ENCODE data around the gene BGN. TPM values are rescaled to one million over a fixed set of nuclear protein-coding genes. Genes with fewer than 3 reads are reported as not detected.

BGN gene
- 0.11 and 0.39 TPM in 2 replicates for total RNA-seq

DNA sequence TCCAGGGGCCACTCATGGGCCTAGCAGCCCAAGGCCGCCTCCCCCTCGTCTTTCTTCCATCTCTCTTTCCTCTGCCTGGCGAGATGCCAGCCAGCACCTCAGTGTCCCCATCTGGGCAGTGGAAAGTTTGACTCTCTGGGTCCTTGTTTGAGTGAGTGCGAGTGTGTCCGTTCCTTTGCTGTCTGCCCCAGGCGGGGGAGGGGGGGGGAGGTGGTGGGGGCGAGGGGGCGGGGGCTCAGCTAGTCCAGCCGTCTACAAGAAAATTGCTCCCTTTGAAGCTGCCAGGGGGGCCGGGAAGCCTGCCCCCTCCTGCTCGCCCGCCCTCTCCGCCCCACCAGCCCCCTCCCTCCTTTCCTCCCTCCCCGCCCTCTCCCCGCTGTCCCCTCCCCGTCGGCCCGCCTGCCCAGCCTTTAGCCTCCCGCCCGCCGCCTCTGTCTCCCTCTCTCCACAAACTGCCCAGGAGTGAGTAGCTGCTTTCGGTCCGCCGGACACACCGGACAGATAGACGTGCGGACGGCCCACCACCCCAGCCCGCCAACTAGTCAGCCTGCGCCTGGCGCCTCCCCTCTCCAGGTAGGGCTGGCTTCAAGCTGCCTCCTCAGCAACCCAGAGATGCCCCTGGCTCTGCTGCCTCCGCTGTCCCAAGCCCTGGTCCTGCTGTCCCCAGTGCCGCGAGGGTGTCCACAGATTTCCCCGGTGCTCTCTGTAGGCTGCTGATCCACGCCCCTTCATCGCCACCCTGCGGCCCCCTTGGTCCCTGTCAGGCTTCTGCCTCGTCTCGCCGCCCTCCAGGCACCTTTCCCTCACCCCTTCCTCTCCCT lies at the start of gene BGN:
BGN (plus strand) TSS at position 440 of the 821 bp plus-strand sequence. CDS start 9,652 bp downstream, outside the sequence.

DNA sequence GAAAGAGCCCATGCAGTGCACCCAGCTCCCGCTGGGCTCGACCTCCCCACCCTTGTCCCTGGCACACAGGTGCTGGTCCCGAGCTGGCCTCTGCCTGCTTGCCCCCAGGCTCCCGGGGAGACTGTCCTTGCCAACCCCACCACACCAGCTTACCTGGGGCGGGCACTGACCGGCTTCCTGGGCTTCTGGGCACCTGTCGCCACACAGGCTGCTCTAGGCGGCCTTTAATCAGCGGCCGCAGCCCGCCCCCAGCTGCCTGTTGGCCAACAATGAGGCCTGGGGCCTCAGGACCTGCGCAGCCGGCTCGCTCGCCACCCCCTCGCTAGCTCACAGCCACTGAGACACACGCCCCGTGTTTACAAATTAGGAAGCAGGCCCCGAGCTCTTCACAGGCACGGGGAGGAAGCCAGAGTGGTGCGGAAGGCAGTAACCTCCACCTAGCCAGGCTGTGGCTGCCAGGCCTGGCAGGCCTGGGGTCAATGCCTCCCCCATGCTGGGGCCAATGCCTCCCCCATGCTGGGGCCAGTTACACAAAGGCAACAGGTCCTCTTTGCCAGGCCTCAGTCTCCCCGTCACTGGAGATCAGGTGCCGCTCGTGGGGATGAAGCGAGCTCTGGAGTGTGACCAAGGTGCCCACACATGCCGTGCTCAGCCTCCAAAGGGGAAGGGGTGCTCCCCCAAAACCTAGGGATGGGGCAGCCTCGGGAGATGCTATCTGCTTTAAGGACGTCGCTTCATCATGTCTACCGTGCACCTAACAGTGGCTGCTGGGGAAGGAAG lies 48.7 kb upstream of the BGN start, which contains the start of gene TREX2:
TREX2 (minus strand) TSS at position 201 of the 780 bp plus-strand sequence. CDS start 626 bp downstream, outside the sequence.

DNA sequence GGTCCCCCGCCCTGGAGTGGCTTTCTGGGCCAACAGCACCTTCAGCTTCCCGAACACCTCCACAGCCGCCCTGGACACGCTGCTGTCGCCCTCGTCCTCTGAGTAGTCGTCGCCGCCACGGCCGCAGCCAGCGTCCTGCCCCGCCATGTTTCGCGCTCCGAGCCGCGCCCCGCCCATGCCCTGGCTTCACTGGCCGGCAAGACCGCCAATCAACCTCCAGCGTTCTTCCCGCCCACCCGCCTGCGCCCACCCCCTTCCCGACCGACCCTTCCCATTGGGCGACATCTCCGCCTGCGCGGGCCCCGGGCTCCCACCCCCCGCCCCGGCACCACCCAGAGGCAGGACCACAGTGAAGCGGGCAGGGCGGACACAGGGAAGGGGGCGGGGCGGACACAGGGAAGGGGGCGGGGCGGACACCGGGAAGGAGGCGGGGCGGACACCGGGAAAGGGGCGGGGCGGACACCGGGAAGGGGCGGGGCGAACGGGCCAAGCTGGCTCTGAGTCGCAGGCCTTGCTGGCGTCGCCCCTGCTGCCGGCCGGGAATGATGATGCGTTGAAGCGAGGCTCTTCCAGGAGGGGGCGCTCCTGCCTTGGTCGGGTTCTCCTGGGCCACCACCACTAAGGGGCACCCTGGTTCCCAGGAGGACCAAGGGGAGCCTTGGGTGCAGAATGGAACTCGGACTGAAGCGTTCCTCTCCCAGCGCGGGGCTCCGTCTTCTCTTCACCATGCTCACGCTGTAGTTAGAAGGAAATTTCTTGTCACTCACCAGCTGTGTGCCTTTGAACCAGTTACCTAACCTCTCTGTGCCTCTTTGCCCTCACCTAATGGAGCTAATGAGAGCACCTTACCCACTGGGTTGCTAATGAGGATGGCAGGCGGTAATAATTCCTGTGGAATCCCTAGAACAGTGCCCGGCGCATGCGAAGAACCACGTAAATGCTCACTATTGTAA lies 24.1 kb upstream of the BGN start, which contains the start of gene HAUS7:
HAUS7 (minus strand) TSS at position 166 of the 953 bp plus-strand sequence; CDS start at position 147, 19 bp downstream.

DNA sequence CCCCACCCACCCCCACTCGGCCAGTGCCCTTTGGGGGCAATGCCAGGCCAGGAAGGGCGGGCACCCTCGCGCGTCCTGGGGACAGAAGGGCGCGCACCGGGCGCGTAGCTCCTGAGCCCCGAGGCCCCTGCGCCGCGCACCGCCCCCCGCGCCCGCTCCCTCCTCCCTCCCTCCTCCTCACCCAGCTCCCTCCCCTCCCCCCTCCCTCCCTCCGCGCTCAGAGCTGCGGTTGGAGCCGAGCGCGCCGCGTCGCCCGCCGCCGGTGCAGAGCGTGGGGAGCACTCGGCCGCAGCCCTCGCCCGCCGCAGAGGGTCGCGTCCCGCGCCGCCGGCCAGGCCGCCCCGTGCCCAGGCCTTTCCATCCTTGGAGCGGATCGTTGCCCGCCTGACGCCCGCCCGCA lies 22.6 kb downstream of the BGN start, which contains the start of gene ATP2B3:
ATP2B3 (plus strand) TSS at position 220 of the 400 bp plus-strand sequence. CDS start 18,606 bp downstream, outside the sequence.

Other genes with a start within 250 kb of the BGN start
- gene PNMA6F, start 173.2 kb upstream of the BGN start, total RNA-seq, result not detected in 2 replicates
- 6.3 and 9.0 TPM in 2 replicates for gene ZNF275, start 160.8 kb upstream of the BGN start, total RNA-seq
- not detected in 2 replicates for gene PNMA6E, start 93.6 kb upstream of the BGN start, total RNA-seq
- gene ZFP92, start 83.5 kb upstream of the BGN start, total RNA-seq, result not detected in 2 replicates
- 1.6 TPM in 2 replicates for gene TREX2, start 48.9 kb upstream of the BGN start, total RNA-seq
- 10.2 and 22.1 TPM in 2 replicates for gene HAUS7, start 24.4 kb upstream of the BGN start, total RNA-seq
- not detected in 2 replicates for gene ATP2B3, start 22.7 kb downstream of the BGN start, total RNA-seq
- gene CCNQ, start 104.2 kb downstream of the BGN start, total RNA-seq, result 22.0 and 35.5 TPM in 2 replicates
- under 0.01 and 0.54 TPM in 2 replicates for gene DUSP9, start 152.2 kb downstream of the BGN start, total RNA-seq
- 5.1 TPM in 1 of 2 replicates, not detected in the other for gene PNCK, start 178.8 kb downstream of the BGN start, total RNA-seq
- gene SLC6A8, start 192.9 kb downstream of the BGN start, total RNA-seq, result 2.7 and 4.0 TPM in 2 replicates
- gene BCAP31, start 229.4 kb downstream of the BGN start, total RNA-seq, result 90.3 and 146 TPM in 2 replicates
- gene ABCD1, start 229.9 kb downstream of the BGN start, total RNA-seq, result 11.0 and 12.4 TPM in 2 replicates